ENCODE measurements around the gene LAMA2.

DNA sequence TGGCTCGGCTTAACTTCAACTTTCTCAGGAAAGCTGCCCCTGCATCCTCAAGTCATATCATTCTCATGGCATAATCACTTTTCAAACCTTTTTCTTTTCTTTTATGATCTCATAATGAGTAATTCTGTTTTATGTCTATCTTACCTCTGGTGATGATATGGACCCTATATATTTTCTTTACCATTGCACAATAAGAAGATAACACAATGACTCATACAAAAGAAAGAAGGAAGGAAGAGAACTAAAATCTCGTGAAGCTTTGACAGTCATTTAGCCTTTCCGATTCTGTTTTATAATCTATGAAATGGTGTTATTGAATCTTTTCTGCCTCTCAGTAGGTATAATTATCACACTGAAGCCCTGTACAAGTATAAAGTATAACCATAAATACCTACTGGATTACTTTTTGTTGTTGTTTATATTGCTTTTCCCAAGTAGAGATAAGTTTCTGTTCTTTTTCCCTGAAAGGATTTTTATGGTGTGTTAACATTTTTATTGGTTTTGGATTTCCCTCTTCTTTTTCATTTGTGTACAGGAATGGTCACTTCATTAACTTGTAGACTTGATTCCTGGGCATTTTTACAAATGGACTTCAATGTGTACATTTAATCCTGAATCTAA lies 300.9 kb downstream of the LAMA2 start:
- TF ChIP-seq, protein P1, sequence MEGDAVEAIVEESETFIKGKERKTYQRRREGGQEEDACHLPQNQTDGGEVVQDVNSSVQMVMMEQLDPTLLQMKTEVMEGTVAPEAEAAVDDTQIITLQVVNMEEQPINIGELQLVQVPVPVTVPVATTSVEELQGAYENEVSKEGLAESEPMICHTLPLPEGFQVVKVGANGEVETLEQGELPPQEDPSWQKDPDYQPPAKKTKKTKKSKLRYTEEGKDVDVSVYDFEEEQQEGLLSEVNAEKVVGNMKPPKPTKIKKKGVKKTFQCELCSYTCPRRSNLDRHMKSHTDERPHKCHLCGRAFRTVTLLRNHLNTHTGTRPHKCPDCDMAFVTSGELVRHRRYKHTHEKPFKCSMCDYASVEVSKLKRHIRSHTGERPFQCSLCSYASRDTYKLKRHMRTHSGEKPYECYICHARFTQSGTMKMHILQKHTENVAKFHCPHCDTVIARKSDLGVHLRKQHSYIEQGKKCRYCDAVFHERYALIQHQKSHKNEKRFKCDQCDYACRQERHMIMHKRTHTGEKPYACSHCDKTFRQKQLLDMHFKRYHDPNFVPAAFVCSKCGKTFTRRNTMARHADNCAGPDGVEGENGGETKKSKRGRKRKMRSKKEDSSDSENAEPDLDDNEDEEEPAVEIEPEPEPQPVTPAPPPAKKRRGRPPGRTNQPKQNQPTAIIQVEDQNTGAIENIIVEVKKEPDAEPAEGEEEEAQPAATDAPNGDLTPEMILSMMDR (IDR thresholded peaks at IDR 0.05): no peak
- TF ChIP-seq, protein P2, sequence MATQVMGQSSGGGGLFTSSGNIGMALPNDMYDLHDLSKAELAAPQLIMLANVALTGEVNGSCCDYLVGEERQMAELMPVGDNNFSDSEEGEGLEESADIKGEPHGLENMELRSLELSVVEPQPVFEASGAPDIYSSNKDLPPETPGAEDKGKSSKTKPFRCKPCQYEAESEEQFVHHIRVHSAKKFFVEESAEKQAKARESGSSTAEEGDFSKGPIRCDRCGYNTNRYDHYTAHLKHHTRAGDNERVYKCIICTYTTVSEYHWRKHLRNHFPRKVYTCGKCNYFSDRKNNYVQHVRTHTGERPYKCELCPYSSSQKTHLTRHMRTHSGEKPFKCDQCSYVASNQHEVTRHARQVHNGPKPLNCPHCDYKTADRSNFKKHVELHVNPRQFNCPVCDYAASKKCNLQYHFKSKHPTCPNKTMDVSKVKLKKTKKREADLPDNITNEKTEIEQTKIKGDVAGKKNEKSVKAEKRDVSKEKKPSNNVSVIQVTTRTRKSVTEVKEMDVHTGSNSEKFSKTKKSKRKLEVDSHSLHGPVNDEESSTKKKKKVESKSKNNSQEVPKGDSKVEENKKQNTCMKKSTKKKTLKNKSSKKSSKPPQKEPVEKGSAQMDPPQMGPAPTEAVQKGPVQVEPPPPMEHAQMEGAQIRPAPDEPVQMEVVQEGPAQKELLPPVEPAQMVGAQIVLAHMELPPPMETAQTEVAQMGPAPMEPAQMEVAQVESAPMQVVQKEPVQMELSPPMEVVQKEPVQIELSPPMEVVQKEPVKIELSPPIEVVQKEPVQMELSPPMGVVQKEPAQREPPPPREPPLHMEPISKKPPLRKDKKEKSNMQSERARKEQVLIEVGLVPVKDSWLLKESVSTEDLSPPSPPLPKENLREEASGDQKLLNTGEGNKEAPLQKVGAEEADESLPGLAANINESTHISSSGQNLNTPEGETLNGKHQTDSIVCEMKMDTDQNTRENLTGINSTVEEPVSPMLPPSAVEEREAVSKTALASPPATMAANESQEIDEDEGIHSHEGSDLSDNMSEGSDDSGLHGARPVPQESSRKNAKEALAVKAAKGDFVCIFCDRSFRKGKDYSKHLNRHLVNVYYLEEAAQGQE (IDR thresholded peaks at IDR 0.05; ENCODE audit: insufficient read depth in 1 of 2, low read depth in 2 of 2, low read length in 1 of 2): no peak
- TF ChIP-seq POLR2AphosphoS5 (IDR thresholded peaks at IDR 0.05; ENCODE audit: low read depth, low read length) (no peak), TCF7L2 (IDR thresholded peaks at IDR 0.05; ENCODE audit: low read depth, low read length) (peak; percentile 69)
